Esophagus squamous epithelium (tissue), 4 donors: ENCODE results near the gene IL12B.

Experiments used
- CTCF ChIP-seq, 6 experiments: fragments of 450-650 bp in 4 of 6; fragments of 200-600 bp in 2 of 6; sonication (generic) in 2 of 6; IDR thresholded peaks; one replicate each; pipeline ENCODE4 v1.5.1; 2016 to 2019; ENCODE audit warnings: antibody characterized with exemption in 6 of 6, mild to moderate bottlenecking in 4 of 6, moderate library complexity in 4 of 6
- POLR2A ChIP-seq, 4 donors: fragments of 450-650 bp; IDR thresholded peaks; one replicate each; pipeline ENCODE4 v1.6.1; 2017; ENCODE audit warnings: antibody characterized with exemption in 4 of 4, mild to moderate bottlenecking in 4 of 4, moderate library complexity in 3 of 4

DNA sequence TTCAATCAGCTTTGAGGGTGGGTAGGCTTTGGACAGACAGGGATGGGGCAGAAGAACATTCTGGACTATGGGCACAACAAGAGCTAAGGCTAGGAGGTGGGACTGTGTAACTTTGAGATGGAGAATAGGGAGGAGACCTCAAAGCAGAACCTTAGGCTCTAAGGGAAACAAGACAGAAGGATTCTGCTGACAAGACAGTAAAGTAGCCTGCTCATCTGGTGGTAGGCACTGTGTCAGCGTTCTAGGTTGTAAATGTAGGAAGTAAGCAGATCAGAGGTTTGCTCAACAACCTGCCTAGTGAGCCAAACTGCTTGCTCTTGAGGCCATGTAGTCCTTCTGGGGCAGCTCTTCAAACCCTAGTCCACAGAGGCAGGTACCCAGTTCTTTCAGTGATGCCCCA is 15.0 kb upstream of the IL12B start:
- TF ChIP-seq CTCF (IDR thresholded peaks at IDR 0.05) (no peak), POLR2A (IDR thresholded peaks at IDR 0.05) (no peak)
